Osteocyte (in vitro differentiated cells): ENCODE results near the gene CYP3A7. TPM values are rescaled to one million over a fixed set of nuclear protein-coding genes. Genes with fewer than 3 reads are reported as not detected.
"Not testable (repeated sequence)": the region's sequence is repeated elsewhere in the genome, so short reads cannot be mapped to it uniquely, and the experiment has no call there.

ENCODE experiments used
- DNase-seq: peaks from one replicate; pipeline ENCODE4 v3.0.0; 2021; ENCODE audit warnings: mixed read lengths; ENCODE audit not compliant: unreplicated experiment; ENCODE audit errors: extremely low spot score
- H3K27ac Mint-ChIP-seq: one replicate; pipeline ENCODE4 v1.8.0; 2021; ENCODE audit warnings: mild to moderate bottlenecking, mixed read lengths; ENCODE audit not compliant: unreplicated experiment
- H3K27me3 Mint-ChIP-seq: one replicate; pipeline ENCODE4 v1.8.0; 2021; ENCODE audit warnings: mixed read lengths; ENCODE audit not compliant: unreplicated experiment
- H3K36me3 Mint-ChIP-seq: one replicate; pipeline ENCODE4 v1.8.0; 2021; ENCODE audit warnings: mixed read lengths; ENCODE audit not compliant: unreplicated experiment
- H3K4me1 Mint-ChIP-seq: one replicate; pipeline ENCODE4 v1.8.0; 2021; ENCODE audit warnings: mixed read lengths; ENCODE audit not compliant: unreplicated experiment
- H3K4me3 Mint-ChIP-seq: one replicate; pipeline ENCODE4 v1.8.0; 2021; ENCODE audit warnings: mild to moderate bottlenecking, moderate library complexity, mixed read lengths; ENCODE audit not compliant: unreplicated experiment
- H3K9me3 Mint-ChIP-seq: one replicate; pipeline ENCODE4 v1.8.0; 2021; ENCODE audit warnings: mixed read lengths; ENCODE audit not compliant: unreplicated experiment
- CTCF ChIP-seq: fragments of 200-600 bp; sonication (generic); IDR thresholded peaks from 2 replicates; pipeline ENCODE4 v1.5.0; 2021; ENCODE audit warnings: antibody characterized with exemption, mild to moderate bottlenecking, moderate library complexity
- total RNA-seq: library from RNA; stranded (reverse); gene quantifications from 2 replicates; pipeline ENCODE4 v1.2.1, GENCODE V29; 2021

Gene CYP3A7
- total RNA-seq, 1 donor from 2014 or later = not detected

- H3K9me3 Mint-ChIP-seq = no peaks in the 10 kb centered on the region
- no peaks in the 10 kb centered on the region for H3K36me3 Mint-ChIP-seq
- peaks cover 18% of the 10 kb centered on the region for H3K27me3 Mint-ChIP-seq
- TF ChIP-seq CTCF = no peak
- no peaks in the 10 kb centered on the region for H3K4me1 Mint-ChIP-seq
- no peak overlapping the region for H3K27ac Mint-ChIP-seq
- DNase-seq = no peak
- no peak overlapping the region for H3K4me3 Mint-ChIP-seq
Measured at GRCh38 chr7:99748846-99749579, 14.0 kb upstream of the CYP3A7 start.

DNA sequence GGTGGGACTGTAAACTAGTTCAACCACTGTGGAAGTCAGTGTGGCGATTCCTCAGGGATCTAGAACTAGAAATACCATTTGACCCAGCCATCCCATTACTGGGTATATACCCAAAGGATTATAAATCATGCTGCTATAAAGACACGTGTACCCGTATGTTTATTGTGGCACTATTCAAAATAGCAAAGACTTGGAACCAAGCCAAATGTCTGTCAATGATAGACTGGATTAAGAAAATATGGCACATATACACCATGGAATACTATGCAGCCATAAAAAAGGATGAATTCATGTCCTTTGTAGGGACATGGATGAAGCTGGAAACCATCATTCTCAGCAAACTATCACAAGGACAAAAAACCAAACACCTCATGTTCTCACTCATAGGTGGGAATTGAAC lies 11.9 kb upstream of the CYP3A7 start:
- not testable (repeated sequence) for DNase-seq, H3K4me3 Mint-ChIP-seq, H3K4me1 Mint-ChIP-seq

GRCh38 chr7:99745395-99745794 lies 10.4 kb upstream of the CYP3A7 start:
- not testable (repeated sequence) for H3K27ac Mint-ChIP-seq, H3K9me3 Mint-ChIP-seq, H3K27me3 Mint-ChIP-seq, H3K36me3 Mint-ChIP-seq, DNase-seq, H3K4me3 Mint-ChIP-seq, H3K4me1 Mint-ChIP-seq

More for the DNA sequence above, 11.9 kb upstream of the CYP3A7 start:
- H3K27ac Mint-ChIP-seq, H3K36me3 Mint-ChIP-seq, H3K9me3 Mint-ChIP-seq: not testable (repeated sequence)
- peaks cover 13% of the 10 kb centered on the region for H3K27me3 Mint-ChIP-seq

GRCh38 chr7:99742737-99743394 lies 7.9 kb upstream of the CYP3A7 start:
- no peak for TF ChIP-seq CTCF
- no peaks in the 10 kb centered on the region for H3K36me3 Mint-ChIP-seq
- no peak overlapping the region for H3K4me3 Mint-ChIP-seq
- H3K4me1 Mint-ChIP-seq = no peaks in the 10 kb centered on the region
- H3K9me3 Mint-ChIP-seq = no peaks in the 10 kb centered on the region
- DNase-seq = no peak
- H3K27ac Mint-ChIP-seq = no peak overlapping the region
- peaks cover 10% of the 10 kb centered on the region for H3K27me3 Mint-ChIP-seq

- no peaks in the 10 kb centered on the region for H3K36me3 Mint-ChIP-seq
- no peaks in the 10 kb centered on the region for H3K4me1 Mint-ChIP-seq
- no peak overlapping the region for H3K27ac Mint-ChIP-seq
- H3K4me3 Mint-ChIP-seq = no peak overlapping the region
- H3K27me3 Mint-ChIP-seq = peaks cover 10% of the 10 kb centered on the region
- no peak for DNase-seq
- TF ChIP-seq CTCF = no peak
- no peaks in the 10 kb centered on the region for H3K9me3 Mint-ChIP-seq
Measured at GRCh38 chr7:99741441-99741795, 6.4 kb upstream of the CYP3A7 start.
